Loucy (cell line): ENCODE data around the gene AP1M2.

ENCODE experiments used
- H2AFZ ChIP-seq: fragments of 200-600 bp; sonication (generic); 2 replicates; pipeline ENCODE4 v1.6.0; 2016; ENCODE audit warnings: antibody characterized with exemption, mild to moderate bottlenecking, low read length, moderate library complexity
- H3F3A ChIP-seq: fragments of 200-600 bp; 2 replicates; pipeline ENCODE4 v1.6.0; 2016; ENCODE audit warnings: antibody characterized with exemption, low read depth, mild to moderate bottlenecking
- H3K27me3 ChIP-seq: fragments of 200-600 bp; sonication (generic); 2 replicates; pipeline ENCODE4 v1.6.1; 2014; ENCODE audit warnings: low read length, mild to moderate bottlenecking; ENCODE audit not compliant: insufficient read depth, poor library complexity, severe bottlenecking
- H3K36me3 ChIP-seq: fragments of 200-600 bp; sonication (generic); 2 replicates; pipeline ENCODE4 v1.6.1; 2016; ENCODE audit warnings: low read length; ENCODE audit not compliant: insufficient read depth
- H3K4me1 ChIP-seq: fragments of 200-600 bp; sonication (generic); 2 replicates; pipeline ENCODE4 v1.5.1; 2014; ENCODE audit warnings: low read length, mild to moderate bottlenecking; ENCODE audit not compliant: insufficient read depth, poor library complexity, severe bottlenecking
- H3K4me2 ChIP-seq: fragments of 200-600 bp; sonication (generic); 2 replicates; pipeline ENCODE4 v1.6.0; 2014; ENCODE audit warnings: antibody characterized with exemption, low read length, low read depth, mild to moderate bottlenecking; ENCODE audit not compliant: poor library complexity, severe bottlenecking
- H3K4me3 ChIP-seq: fragments of 200-600 bp; sonication (generic); 2 replicates; pipeline ENCODE4 v1.5.1; 2014; ENCODE audit warnings: low read length, mild to moderate bottlenecking, mixed read lengths; ENCODE audit not compliant: poor library complexity, severe bottlenecking
- H3K79me2 ChIP-seq: fragments of 200-600 bp; sonication (generic); 2 replicates; pipeline ENCODE4 v1.6.1; 2014; ENCODE audit warnings: low read length; ENCODE audit not compliant: insufficient read depth
- H3K9ac ChIP-seq: fragments of 200-600 bp; sonication (generic); 2 replicates; pipeline ENCODE4 v1.6.0; 2014; ENCODE audit warnings: mild to moderate bottlenecking, low read depth, low read length, moderate library complexity; ENCODE audit not compliant: poor library complexity, severe bottlenecking
- H3K9me2 ChIP-seq: fragments of 200-600 bp; sonication (generic); replicated peaks from 2 replicates; pipeline ENCODE4 v1.6.1; 2016; ENCODE audit warnings: low read depth, low read length, mixed read lengths
- H3K9me3 ChIP-seq: fragments of 200-600 bp; sonication (generic); 2 replicates; pipeline ENCODE4 v1.6.1; 2014; ENCODE audit warnings: mild to moderate bottlenecking, antibody characterized with exemption, low read length, low read depth; ENCODE audit not compliant: insufficient read depth
- H4K20me1 ChIP-seq: fragments of 200-600 bp; sonication (generic); 2 replicates; pipeline ENCODE4 v1.6.0; 2014; ENCODE audit warnings: antibody characterized with exemption, low read length, mild to moderate bottlenecking; ENCODE audit not compliant: insufficient read depth, poor library complexity, severe bottlenecking
- EZH2phosphoT487 ChIP-seq: fragments of 200-600 bp; IDR thresholded peaks from 2 replicates; pipeline ENCODE4 v1.6.1; 2018; ENCODE audit warnings: antibody characterized with exemption, mild to moderate bottlenecking, moderate library complexity, borderline replicate concordance
- TF ChIP-seq, protein P1 (sequence below): fragments of 200-600 bp; sonication (generic); conservative IDR thresholded peaks from 2 replicates; pipeline ENCODE4 v1.5.1; 2014; ENCODE audit warnings: mild to moderate bottlenecking, antibody characterized with exemption, low read length

The AP1M2 gene

DNA sequence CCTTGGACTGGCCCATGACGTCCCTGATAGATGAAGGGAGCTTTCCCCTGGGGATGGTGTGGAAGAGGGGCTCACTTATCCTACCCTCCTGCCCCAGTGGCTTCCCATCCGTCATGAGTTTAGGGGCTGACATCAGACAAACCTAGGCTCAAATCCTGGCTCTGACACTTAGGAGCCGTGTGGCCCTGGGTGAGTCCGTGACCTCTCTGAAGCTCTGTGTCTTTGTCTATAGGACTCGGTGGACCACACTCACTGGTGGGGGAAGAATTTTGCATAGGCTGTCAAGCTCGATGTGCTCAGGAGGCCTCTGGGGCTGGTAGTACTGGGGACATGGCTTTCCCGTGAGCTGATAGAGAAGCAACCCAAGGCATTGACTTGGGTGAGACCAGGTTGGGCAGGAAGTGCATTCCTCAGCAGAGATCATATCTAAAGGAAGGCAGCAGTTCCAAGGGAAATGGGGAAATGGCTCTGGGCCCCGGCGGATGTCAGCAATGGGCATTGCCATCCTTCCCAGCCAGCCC lies 17.4 kb upstream of the AP1M2 start:
- H4K20me1 ChIP-seq = peaks cover 17% of the 10 kb centered on the region
- peaks cover 4% of the 10 kb centered on the region; the same call in 1 of the 2 replicates for H3F3A ChIP-seq
- no peaks in the 10 kb centered on the region for H3K36me3 ChIP-seq
- H3K9me3 ChIP-seq = no peaks in the 10 kb centered on the region
- H2AFZ ChIP-seq = no peak overlapping the region
- H3K4me2 ChIP-seq = peak overlapping the region; percentile 93
- peak overlapping the region; percentile 93 for H3K9ac ChIP-seq
- TF ChIP-seq, protein P1, sequence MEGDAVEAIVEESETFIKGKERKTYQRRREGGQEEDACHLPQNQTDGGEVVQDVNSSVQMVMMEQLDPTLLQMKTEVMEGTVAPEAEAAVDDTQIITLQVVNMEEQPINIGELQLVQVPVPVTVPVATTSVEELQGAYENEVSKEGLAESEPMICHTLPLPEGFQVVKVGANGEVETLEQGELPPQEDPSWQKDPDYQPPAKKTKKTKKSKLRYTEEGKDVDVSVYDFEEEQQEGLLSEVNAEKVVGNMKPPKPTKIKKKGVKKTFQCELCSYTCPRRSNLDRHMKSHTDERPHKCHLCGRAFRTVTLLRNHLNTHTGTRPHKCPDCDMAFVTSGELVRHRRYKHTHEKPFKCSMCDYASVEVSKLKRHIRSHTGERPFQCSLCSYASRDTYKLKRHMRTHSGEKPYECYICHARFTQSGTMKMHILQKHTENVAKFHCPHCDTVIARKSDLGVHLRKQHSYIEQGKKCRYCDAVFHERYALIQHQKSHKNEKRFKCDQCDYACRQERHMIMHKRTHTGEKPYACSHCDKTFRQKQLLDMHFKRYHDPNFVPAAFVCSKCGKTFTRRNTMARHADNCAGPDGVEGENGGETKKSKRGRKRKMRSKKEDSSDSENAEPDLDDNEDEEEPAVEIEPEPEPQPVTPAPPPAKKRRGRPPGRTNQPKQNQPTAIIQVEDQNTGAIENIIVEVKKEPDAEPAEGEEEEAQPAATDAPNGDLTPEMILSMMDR = no peak
- TF ChIP-seq EZH2phosphoT487 = no peak
- H3K9me2 ChIP-seq = no peaks in the 10 kb centered on the region
- peaks cover 22% of the 10 kb centered on the region for H3K4me1 ChIP-seq
- peak overlapping the region; percentile 93 for H3K4me3 ChIP-seq
- no peaks in the 10 kb centered on the region for H3K27me3 ChIP-seq
- peaks cover 27% of the 10 kb centered on the region for H3K79me2 ChIP-seq

DNA sequence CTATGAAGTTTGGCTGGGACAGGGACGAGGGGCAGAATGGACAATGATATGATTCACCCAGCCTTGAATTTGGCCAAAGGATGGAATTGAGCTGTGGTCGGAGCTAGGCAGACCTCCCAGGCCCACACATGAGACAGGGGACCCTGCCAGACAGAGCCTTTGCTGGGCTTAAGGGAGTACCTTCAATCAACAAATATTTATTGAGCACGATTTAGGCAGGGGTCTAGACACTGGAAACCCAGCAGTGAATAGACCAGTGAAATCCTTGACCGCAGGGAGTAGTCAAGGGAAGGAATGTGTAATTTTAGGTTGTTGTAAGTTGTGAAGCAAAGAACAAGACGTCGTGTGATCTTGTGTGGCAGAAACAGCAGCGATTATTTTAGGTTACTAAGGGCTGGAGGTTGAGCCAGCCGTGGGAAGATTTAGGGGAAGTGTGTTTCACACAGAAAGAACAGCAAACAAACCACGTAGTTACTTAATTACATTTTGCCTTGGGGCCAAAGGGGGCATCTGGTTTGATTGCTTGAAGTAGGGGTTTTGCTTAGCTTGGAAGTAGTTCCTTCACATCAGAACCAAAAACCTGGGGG lies 16.9 kb upstream of the AP1M2 start:
- Histone ChIP-seq H3K27me3 (no peaks in the 10 kb centered on the region), H3F3A (peaks cover 4% of the 10 kb centered on the region; the same call in 1 of the 2 replicates), H3K36me3 (no peaks in the 10 kb centered on the region), H3K4me2 (peak overlapping the region; percentile 93), H4K20me1 (peaks cover 17% of the 10 kb centered on the region), H2AFZ (no peak overlapping the region), H3K9ac (peak overlapping the region; percentile 93), H3K9me2 (no peaks in the 10 kb centered on the region), H3K79me2 (peaks cover 27% of the 10 kb centered on the region), H3K4me3 (peak overlapping the region; percentile 93), H3K4me1 (peaks cover 22% of the 10 kb centered on the region), H3K9me3 (no peaks in the 10 kb centered on the region)
- no peak for TF ChIP-seq EZH2phosphoT487

DNA sequence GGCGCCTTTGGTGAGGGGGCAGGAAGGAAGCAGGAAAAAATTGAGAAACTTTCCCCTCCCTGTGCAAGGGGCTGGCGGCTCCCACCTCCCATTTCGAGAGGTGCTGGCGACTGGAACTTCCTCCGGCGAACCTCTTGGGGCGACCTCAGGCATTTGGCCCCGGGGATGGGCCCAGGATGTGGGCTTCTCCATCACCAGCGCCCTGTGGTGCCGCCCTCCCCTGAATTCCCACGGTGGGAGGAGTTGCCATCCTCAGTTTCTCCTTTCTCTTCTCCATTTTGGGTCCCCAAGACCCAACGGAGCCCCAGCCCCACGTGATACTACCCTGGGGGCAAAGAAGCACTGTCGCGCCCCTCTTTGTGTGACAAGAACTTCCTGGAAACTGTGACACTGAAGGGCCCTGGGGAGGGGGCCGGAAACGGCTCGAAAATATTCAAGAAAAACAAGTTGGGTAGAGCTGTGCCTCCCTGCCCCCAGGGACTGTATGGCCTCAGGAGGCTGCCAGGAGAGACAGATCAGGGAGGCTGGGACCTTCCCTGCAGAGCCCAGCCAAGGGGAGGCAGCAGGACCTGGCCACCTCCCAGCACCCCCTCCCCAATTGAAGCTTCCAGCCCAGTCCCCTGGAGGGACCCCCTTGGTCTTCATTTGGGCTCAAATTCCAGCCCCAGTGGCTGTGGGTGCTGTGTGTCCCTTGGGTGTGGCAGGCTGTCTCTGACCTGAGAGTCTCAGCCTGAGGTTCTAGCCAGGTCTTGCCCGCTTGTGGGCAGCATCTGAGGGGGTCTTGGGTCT lies 16.2 kb upstream of the AP1M2 start:
- Histone ChIP-seq H3K79me2 (peaks cover 27% of the 10 kb centered on the region), H3K9ac (peak overlapping the region; percentile 93), H2AFZ (peak overlapping the region; percentile 99)

More for the DNA sequence above, 16.2 kb upstream of the AP1M2 start:
- Histone ChIP-seq H3K9me3 (no peaks in the 10 kb centered on the region), H3K4me2 (peak overlapping the region; percentile 93), H3K9me2 (no peaks in the 10 kb centered on the region), H3K27me3 (no peaks in the 10 kb centered on the region), H3K4me3 (peak overlapping the region; percentile 93), H3K4me1 (peaks cover 22% of the 10 kb centered on the region), H3F3A (peaks cover 4% of the 10 kb centered on the region; the same call in 1 of the 2 replicates), H4K20me1 (peaks cover 17% of the 10 kb centered on the region), H3K36me3 (no peaks in the 10 kb centered on the region)
- TF ChIP-seq, protein P1 = 0 out of 2 replicates have a peak, but pooled peaks have one; percentile 12
- TF ChIP-seq EZH2phosphoT487 = no peak
